GM10266 (cell line): ENCODE data around the gene OR2V2.
"Not testable (repeated sequence)": the region's sequence is repeated elsewhere in the genome, so short reads cannot be mapped to it uniquely, and the experiment has no call there.

Experiments used
- DNase-seq: peaks from one replicate; pipeline ENCODE4 v3.0.0; 2012; ENCODE audit errors: extremely low spot score
- CTCF ChIP-seq: IDR thresholded peaks from 2 replicates; pipeline ENCODE4 v1.5.1; 2012; ENCODE audit warnings: mild to moderate bottlenecking, low read depth; ENCODE audit not compliant: control insufficient read depth, insufficient read depth; ENCODE audit errors: missing control alignments

The OR2V2 gene

GRCh38 chr5:181163487-181164075 lies 16.2 kb downstream of the OR2V2 start:
- peak; percentile 9 for TF ChIP-seq CTCF
- no peak for DNase-seq

GRCh38 chr5:181164076-181164952 lies 16.9 kb downstream of the OR2V2 start:
- TF ChIP-seq CTCF = no peak
- DNase-seq = no peak

GRCh38 chr5:181166812-181167733 lies 19.7 kb downstream of the OR2V2 start:
- DNase-seq = no peak
- TF ChIP-seq CTCF = no peak

- DNase-seq = no peak
- peak; percentile 42 for TF ChIP-seq CTCF
Measured at GRCh38 chr5:181167814-181168488, 20.6 kb downstream of the OR2V2 start.

- TF ChIP-seq CTCF = no peak
- DNase-seq = no peak
Measured at GRCh38 chr5:181168595-181169118, 21.3 kb downstream of the OR2V2 start.

- DNase-seq = not testable (repeated sequence)
Measured at GRCh38 chr5:181169459-181170236, 22.3 kb downstream of the OR2V2 start.
